Activated CD4-positive, alpha-beta T cell treated with anti-CD3 and anti-CD28 coated beads, Interleukin-2, amount 50 U/mL, for 48 hours (primary cell): ENCODE measurements around the gene KLHL14.
"Not testable (repeated sequence)": the region's sequence is repeated elsewhere in the genome, so short reads cannot be mapped to it uniquely, and the experiment has no call there.

ENCODE experiments used
- DNase-seq, 2 experiments: peaks; one replicate each; pipeline ENCODE4 v3.0.0-alpha.2; 2020

Gene KLHL14

GRCh38 chr18:32772581-32773381 lies at the start of gene KLHL14:
TSS of gene KLHL14 (minus strand) at chr18:32773023. CDS start at chr18:32770591, 2,432 bp downstream.
- no peak for DNase-seq

- no peak for DNase-seq
These were observed 49.4 kb upstream of the KLHL14 start for GRCh38 chr18:32822197-32822596.

GRCh38 chr18:32815881-32816280 lies 43.1 kb upstream of the KLHL14 start:
- DNase-seq = no peak

- DNase-seq = no peak
These were observed 39.5 kb upstream of the KLHL14 start for GRCh38 chr18:32812342-32812741.

- DNase-seq = no peak
These were observed 37.5 kb upstream of the KLHL14 start for GRCh38 chr18:32810314-32810713.

- DNase-seq = no peak
These were observed 32.5 kb upstream of the KLHL14 start for GRCh38 chr18:32805354-32805753.

- DNase-seq = no peak
These were observed 31.5 kb upstream of the KLHL14 start for GRCh38 chr18:32804134-32804888.

- no peak for DNase-seq
These were observed 30.7 kb upstream of the KLHL14 start for GRCh38 chr18:32803568-32803967.

GRCh38 chr18:32802591-32803451 lies 30.0 kb upstream of the KLHL14 start:
- no peak for DNase-seq

- DNase-seq = no peak
These were observed 28.4 kb upstream of the KLHL14 start for GRCh38 chr18:32801228-32801627.

- no peak for DNase-seq
These were observed 25.6 kb upstream of the KLHL14 start for GRCh38 chr18:32798209-32798960.

GRCh38 chr18:32794667-32795066 lies 21.8 kb upstream of the KLHL14 start:
- not testable (repeated sequence) for DNase-seq

GRCh38 chr18:32779010-32779409 lies 6.2 kb upstream of the KLHL14 start:
- DNase-seq = no peak

- DNase-seq = no peak
These were observed 4.2 kb upstream of the KLHL14 start for GRCh38 chr18:32777049-32777448.

- DNase-seq = no peak
These were observed 3.7 kb upstream of the KLHL14 start for GRCh38 chr18:32776561-32776960.

GRCh38 chr18:32775628-32776027 lies 2.8 kb upstream of the KLHL14 start:
- DNase-seq = no peak

GRCh38 chr18:32773382-32773712 lies 524 bp upstream of the KLHL14 start:
- no peak for DNase-seq

GRCh38 chr18:32771871-32772580 lies 797 bp downstream of the KLHL14 start:
- DNase-seq = no peak

- DNase-seq = no peak
These were observed 1.6 kb downstream of the KLHL14 start for GRCh38 chr18:32771169-32771751.

GRCh38 chr18:32770666-32771168 lies 2.1 kb downstream of the KLHL14 start:
- no peak for DNase-seq

- no peak for DNase-seq
These were observed 2.7 kb downstream of the KLHL14 start for GRCh38 chr18:32770054-32770665.
